Fibroblast of mammary gland (primary cell): ENCODE measurements around the gene AFM.

Experiments
- DNase-seq: peaks from one replicate; pipeline ENCODE4 v3.0.0-alpha.2; 2010; ENCODE audit warnings: low read depth
- H3K4me3 ChIP-seq: 2 replicates; pipeline ENCODE4 v1.5.1; 2011; ENCODE audit warnings: low read depth, mild to moderate bottlenecking, low read length, moderate library complexity; ENCODE audit not compliant: control insufficient read depth
- CTCF ChIP-seq: conservative IDR thresholded peaks from 2 replicates; pipeline ENCODE4 v1.5.1; 2011; ENCODE audit warnings: low read depth, low read length, inconsistent platforms; ENCODE audit not compliant: control insufficient read depth, insufficient read depth

Gene AFM

GRCh38 chr4:73520821-73521220 is 39.3 kb downstream of the AFM start:
- no peak overlapping the region for H3K4me3 ChIP-seq
- peak; percentile 95 for DNase-seq
- TF ChIP-seq CTCF = peak; percentile 24

GRCh38 chr4:73523126-73523525 is 41.6 kb downstream of the AFM start:
- no peak for TF ChIP-seq CTCF
- peak; percentile 43 for DNase-seq
- no peak overlapping the region for H3K4me3 ChIP-seq

- no peak for TF ChIP-seq CTCF
- no peak overlapping the region for H3K4me3 ChIP-seq
- no peak for DNase-seq
Measured at GRCh38 chr4:73525611-73526010, 44.1 kb downstream of the AFM start.

- no peak for TF ChIP-seq CTCF
- no peak overlapping the region for H3K4me3 ChIP-seq
- DNase-seq = no peak
Measured at GRCh38 chr4:73527196-73527595, 45.7 kb downstream of the AFM start.

- no peak overlapping the region for H3K4me3 ChIP-seq
- DNase-seq = no peak
- TF ChIP-seq CTCF = no peak
Measured at GRCh38 chr4:73528171-73528570, 46.6 kb downstream of the AFM start.

GRCh38 chr4:73533515-73534422 is 52.2 kb downstream of the AFM start:
- no peak overlapping the region for H3K4me3 ChIP-seq
- TF ChIP-seq CTCF = no peak
- no peak for DNase-seq
